Body of pancreas (tissue), 4 donors: ENCODE measurements around the gene ADORA1. TPM values are rescaled to one million over a fixed set of nuclear protein-coding genes. Genes with fewer than 3 reads are reported as not detected.
A peak's percentile ranks its signal among the peaks of the same experiment; 100 is the strongest.

Source experiments
- ATAC-seq: fragments of 150-250 bp; one replicate; pipeline ENCODE4 v1.9.1; 2016
- DNase-seq, 4 donors: peaks; one replicate each; pipeline ENCODE4 v3.0.0-alpha.2; 2019
- H3K27ac ChIP-seq, 4 donors: fragments of 200-600 bp; sonication (generic); 1 replicate in 3 of 4; 2 replicates in 1 of 4; pipeline versions ENCODE4 v1.5.1 to v1.6.1; 2016 to 2019; ENCODE audit warnings: mild to moderate bottlenecking in 1 of 4, mixed read lengths in 1 of 4, moderate library complexity in 1 of 4
- H3K27me3 ChIP-seq, 2 donors: fragments of 200-600 bp; sonication (generic); one replicate each; pipeline ENCODE4 v1.6.0; 2016; ENCODE audit warnings: mild to moderate bottlenecking in 1 of 2
- H3K36me3 ChIP-seq, 2 donors: fragments of 200-600 bp; sonication (generic); replicated peaks in 1 of 2; 2 replicates each; pipeline ENCODE4 v1.5.1; 2016; ENCODE audit warnings: low read depth in 2 of 2; ENCODE audit not compliant: insufficient read depth in 1 of 2
- H3K4me1 ChIP-seq: fragments of 200-600 bp; sonication (generic); one replicate; pipeline ENCODE4 v1.6.0; 2016
- H3K4me3 ChIP-seq, 2 donors: fragments of 200-600 bp; sonication (generic); 1 replicate in 1 of 2; 2 replicates in 1 of 2; pipeline ENCODE4 v1.5.1; 2016 to 2019
- H3K9me3 ChIP-seq, 3 donors: fragments of 200-600 bp; sonication (generic); 1 replicate in 2 of 3; 2 replicates in 1 of 3; pipeline ENCODE4 v1.5.1; 2016
- CTCF ChIP-seq, 7 experiments: fragments of 450-650 bp in 4 of 7; fragments of 200-600 bp in 3 of 7; sonication (generic) in 3 of 7; IDR thresholded peaks; one replicate each; pipeline ENCODE4 v1.5.1; 2016 to 2019; ENCODE audit warnings: antibody characterized with exemption in 7 of 7
- POLR2A ChIP-seq, 3 donors: fragments of 450-650 bp; IDR thresholded peaks; one replicate each; pipeline ENCODE4 v1.6.1; 2016; ENCODE audit warnings: antibody characterized with exemption in 3 of 3, mild to moderate bottlenecking in 2 of 3
- WGBS, 2 donors: methylation state at CpG; one replicate each; pipeline ENCODE4 v1.1.5; 2017; 5-methylcytosine and 5-hydroxymethylcytosine counted together
- intact Hi-C: fragments of 100-400 bp; cut with DNase I; formaldehyde crosslinking; loops from one replicate; pipeline ENCODE4 v1.15.1; 2023
- total RNA-seq, 2 donors: library from RNA; depleted of rRNA; stranded (reverse); fragments of >200 nt; gene quantifications; one replicate each; pipeline ENCODE4 v1.1.0, GENCODE V29; 2016

The ADORA1 gene
- 10 to 100 TPM; 16.1 to 21.1 TPM for total RNA-seq

GRCh38 chr1:203127666-203128430 lies at the start of gene ADORA1:
TSS of gene ADORA1 (plus strand) at chr1:203127726. CDS start at chr1:203128842, 1,116 bp downstream.
- peak within 1 kb of the TSS; percentile 33 to 86 (median 68) for H3K27ac ChIP-seq
- peak; percentile 82 for ATAC-seq
- H3K36me3 ChIP-seq, result no peaks in the 10 kb centered on the region
- H3K9me3 ChIP-seq, result no peaks in the 10 kb centered on the region
- 0 to 2% methylated on average over 19 to 40 of the region's 51 CpGs for WGBS, 2 donors
- TF ChIP-seq CTCF (IDR thresholded peaks at IDR 0.05) (peak in 2 of 7 experiments; percentile 4 to 6), POLR2A (IDR thresholded peaks at IDR 0.05) (peak in 2 of 3 donors; percentile 51 to 66)
- H3K27me3 ChIP-seq, result no peaks in the 10 kb centered on the region
- DNase-seq, result peak; percentile 66 to 83 (median 80)
- H3K4me1 ChIP-seq, result peaks cover 63% of the 10 kb centered on the region
- intact Hi-C loops, result no loop called here
- peak within 1 kb of the TSS in 1 of 2 donors; percentile 10 for H3K4me3 ChIP-seq

GRCh38 chr1:203077956-203078355 lies 49.6 kb upstream of the ADORA1 start:
- Histone ChIP-seq H3K27ac (no peak overlapping the region), H3K4me1 (peaks cover 12% of the 10 kb centered on the region), H3K36me3 (no peaks in the 10 kb centered on the region), H3K27me3 (peaks cover 0 to 17% of the 10 kb centered on the region in 2 donors), H3K9me3 (no peaks in the 10 kb centered on the region), H3K4me3 (no peak overlapping the region)
- WGBS, 2 donors, result 81 to 100% methylated on average over 1 to 2 of the region's 2 CpGs
- no peak for TF ChIP-seq POLR2A (IDR thresholded peaks at IDR 0.05)
- TF ChIP-seq CTCF (IDR thresholded peaks at IDR 0.05), result no peak
- intact Hi-C loops, result no loop called here
- ATAC-seq (no peak), DNase-seq (no peak)

- ATAC-seq, result no peak
Measured at GRCh38 chr1:203078478-203078877, 49.0 kb upstream of the ADORA1 start.

GRCh38 chr1:203080456-203080855 lies 47.1 kb upstream of the ADORA1 start:
- no peaks in the 10 kb centered on the region for H3K9me3 ChIP-seq

More at GRCh38 chr1:203078478-203078877, 49.0 kb upstream of the ADORA1 start:
- Histone ChIP-seq H3K9me3 (no peaks in the 10 kb centered on the region), H3K27ac (no peak overlapping the region), H3K4me3 (no peak overlapping the region), H3K27me3 (peaks cover 0 to 17% of the 10 kb centered on the region in 2 donors), H3K36me3 (no peaks in the 10 kb centered on the region), H3K4me1 (peaks cover 12% of the 10 kb centered on the region)
- intact Hi-C loops, result no loop called here
- WGBS, 2 donors, result 51 to 60% methylated on average over 3 of the region's 3 CpGs
- no peak for DNase-seq
- TF ChIP-seq CTCF (IDR thresholded peaks at IDR 0.05), result no peak
- no peak for TF ChIP-seq POLR2A (IDR thresholded peaks at IDR 0.05)

More at GRCh38 chr1:203080456-203080855, 47.1 kb upstream of the ADORA1 start:
- ATAC-seq (no peak), DNase-seq (no peak)
- Histone ChIP-seq H3K27ac (no peak overlapping the region), H3K27me3 (peaks cover 0 to 16% of the 10 kb centered on the region in 2 donors), H3K4me1 (peaks cover 9% of the 10 kb centered on the region), H3K36me3 (no peaks in the 10 kb centered on the region), H3K4me3 (no peak overlapping the region)
- intact Hi-C loops, result no loop called here
- TF ChIP-seq CTCF (IDR thresholded peaks at IDR 0.05) (no peak), POLR2A (IDR thresholded peaks at IDR 0.05) (no peak)
- WGBS, 2 donors, result 71 to 73% methylated on average over 4 to 5 of the region's 5 CpGs
